GM18505 (cell line): Measurements from ENCODE around the gene NDUFB5.

Experiments used
- ATAC-seq: cut with Tn5 transposase; IDR thresholded peaks from one replicate; pipeline ENCODE4 v1.9.1; 2021; ENCODE audit not compliant: unreplicated experiment
- POLR2A ChIP-seq: IDR thresholded peaks from 4 replicates; pipeline ENCODE4 v1.6.1; 2011; ENCODE audit warnings: borderline replicate concordance; ENCODE audit not compliant: insufficient read depth, insufficient read length; ENCODE audit errors: extremely low read depth

Gene NDUFB5

DNA sequence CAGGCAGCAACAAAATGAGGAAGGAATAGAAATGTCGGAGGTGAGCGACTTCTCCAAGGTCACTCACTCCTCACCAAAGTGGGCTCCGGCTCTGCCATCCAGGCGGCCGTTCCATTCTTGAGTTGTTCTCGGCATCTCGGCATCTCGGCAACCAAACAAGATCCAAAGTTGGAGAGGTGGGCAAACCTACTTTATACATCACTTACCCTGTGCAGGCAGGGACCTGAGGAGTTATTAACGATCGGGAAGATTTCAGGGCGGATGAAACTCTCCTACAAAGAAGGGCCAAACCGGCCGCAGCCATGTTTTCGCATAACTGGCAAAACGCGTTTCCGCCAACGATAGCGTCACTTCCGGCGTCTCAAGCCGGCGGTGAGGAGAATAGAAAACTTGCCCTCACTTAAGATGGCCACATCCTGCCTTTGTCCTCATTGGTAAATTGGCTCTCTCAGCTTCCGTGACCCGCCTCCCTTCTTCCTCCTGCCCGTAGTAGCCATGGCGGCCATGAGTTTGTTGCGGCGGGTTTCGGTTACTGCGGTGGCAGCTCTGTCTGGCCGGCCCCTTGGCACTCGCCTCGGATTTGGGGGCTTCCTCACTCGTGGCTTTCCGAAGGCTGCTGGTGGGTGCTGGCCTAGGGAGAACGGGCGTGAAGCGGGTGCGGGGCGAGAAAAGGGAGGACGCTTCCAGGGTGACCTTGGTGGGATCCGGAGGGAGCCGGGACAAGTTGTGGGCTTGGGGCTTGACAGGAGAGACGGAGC is at the start of gene NDUFB5, which contains the start of gene MRPL47:
Gene NDUFB5 (plus strand): TSS at position 474 of the 758 bp plus-strand sequence. CDS start 22 bp downstream, at position 496.
Gene MRPL47 (minus strand): TSS at position 318 of the 758 bp plus-strand sequence. CDS start 14 bp downstream, at position 304.
- peak; percentile 94 for ATAC-seq

DNA sequence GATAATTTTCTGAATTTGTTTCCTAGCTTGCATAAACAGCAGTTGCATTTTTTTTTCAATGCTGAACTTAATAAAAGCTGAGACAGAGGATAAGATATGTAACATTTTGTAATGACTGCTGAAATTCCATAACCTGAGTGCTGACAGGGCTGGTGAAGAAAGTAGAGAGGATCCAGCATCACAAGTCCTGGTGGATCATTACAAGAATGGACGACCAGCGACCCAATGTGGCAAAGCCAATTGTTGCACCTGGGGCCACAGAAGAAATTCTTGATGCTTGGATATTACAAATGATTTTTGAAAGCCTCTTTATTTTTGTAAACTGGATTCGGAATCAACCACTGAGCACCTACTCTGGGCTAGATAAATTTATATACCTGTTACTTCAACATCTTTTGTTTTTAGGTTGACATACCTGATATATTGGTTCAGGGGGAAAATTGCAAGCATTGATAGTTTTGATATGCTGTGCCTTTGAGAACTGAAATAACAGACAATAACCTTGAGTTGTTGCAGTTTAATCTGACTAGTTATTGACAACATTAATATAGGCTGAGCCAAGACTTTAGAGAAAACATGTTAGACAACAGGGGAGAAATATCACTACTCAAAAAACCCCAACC is 45.7 kb upstream of the NDUFB5 start:
- no peak for TF ChIP-seq POLR2A
- ATAC-seq: no peak

More for the DNA sequence above, at the start of gene NDUFB5, which contains the start of gene MRPL47:
- peak; percentile 90 for TF ChIP-seq POLR2A

DNA sequence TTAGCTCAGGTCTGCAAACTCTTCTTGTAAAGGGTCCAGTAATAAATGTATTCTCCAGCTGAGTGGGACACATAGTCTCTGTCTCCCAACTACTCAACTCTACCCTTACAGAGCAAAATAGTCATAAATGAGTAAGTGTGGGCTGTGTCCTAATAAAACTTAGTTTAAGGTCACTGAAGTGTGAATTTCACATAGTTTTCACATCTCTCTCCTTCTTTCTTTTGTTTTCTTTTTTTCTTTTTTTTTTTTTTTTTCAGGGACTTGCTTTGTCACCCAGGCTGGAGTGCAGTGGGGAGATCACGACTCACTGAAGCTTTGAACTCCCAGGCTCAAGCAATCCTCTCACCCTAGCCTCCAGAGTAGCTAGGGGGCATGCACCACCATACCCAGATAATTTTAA is 43.8 kb upstream of the NDUFB5 start:
- no peak for ATAC-seq
- no peak for TF ChIP-seq POLR2A

DNA sequence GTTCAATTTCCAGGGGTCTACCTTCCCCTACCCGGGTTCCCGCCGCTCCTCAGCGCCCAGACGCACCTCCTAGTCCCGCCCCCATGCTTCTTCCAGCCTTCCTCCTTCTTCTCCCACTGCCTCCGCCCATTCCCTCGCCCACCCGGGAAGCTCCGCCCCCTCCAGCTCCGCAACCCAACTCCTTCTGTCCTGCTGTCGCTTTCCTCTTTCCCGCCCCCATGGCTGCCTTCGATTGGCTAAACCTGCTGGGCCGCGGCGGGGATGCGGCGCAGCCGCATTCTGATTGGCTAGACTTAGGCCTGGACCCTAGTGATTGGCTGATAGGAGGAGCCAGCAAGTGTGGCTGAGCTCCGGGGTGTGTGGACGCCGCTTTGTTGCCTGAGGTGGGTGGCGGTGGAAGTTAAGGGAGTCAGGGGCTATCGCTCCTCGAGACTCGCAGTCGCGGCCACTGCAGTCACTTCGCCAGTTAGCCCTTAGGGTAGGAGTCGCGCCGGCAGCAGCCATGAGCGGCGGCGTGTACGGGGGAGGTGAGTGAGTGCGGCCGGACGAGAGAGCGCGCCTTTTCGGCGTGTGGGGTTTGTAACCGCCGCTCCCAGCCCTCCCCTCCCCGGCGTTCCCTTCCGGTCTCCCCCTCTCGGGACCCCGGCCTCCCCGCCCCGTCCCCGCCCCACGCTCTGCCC is 41.9 kb upstream of the NDUFB5 start, which contains the start of gene ACTL6A:
Gene ACTL6A (plus strand): TSS at position 336 of the 680 bp plus-strand sequence. CDS start 167 bp downstream, at position 503.
- ATAC-seq: peak; percentile 95
- TF ChIP-seq POLR2A: peak; percentile 82

DNA sequence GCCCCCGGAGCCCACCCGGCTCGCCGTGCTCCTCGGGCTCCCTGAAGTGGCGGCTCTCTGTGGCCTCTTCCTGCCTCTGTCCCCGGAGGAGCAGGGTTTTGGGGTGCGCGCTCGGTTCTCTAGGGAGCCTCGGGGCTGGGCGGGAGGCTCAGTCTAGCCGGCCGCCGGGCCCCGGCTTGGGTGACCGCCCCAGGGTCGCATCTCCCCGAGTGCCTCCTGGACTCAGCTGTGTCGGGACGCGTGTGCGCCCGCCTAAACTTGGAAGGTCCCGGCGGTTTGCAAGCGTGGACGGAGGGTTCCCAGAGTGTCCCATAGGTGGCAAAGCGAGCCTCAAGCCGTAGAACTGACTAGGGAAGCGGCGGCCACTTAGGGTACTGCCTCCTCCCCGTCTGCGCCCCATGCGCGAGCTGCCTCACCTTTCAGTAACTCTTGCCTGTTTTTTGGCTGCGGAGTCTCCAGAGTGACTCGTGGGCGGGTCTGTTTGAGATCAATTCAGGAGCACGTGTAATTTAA is 41.3 kb upstream of the NDUFB5 start:
- TF ChIP-seq POLR2A: peak; percentile 10

DNA sequence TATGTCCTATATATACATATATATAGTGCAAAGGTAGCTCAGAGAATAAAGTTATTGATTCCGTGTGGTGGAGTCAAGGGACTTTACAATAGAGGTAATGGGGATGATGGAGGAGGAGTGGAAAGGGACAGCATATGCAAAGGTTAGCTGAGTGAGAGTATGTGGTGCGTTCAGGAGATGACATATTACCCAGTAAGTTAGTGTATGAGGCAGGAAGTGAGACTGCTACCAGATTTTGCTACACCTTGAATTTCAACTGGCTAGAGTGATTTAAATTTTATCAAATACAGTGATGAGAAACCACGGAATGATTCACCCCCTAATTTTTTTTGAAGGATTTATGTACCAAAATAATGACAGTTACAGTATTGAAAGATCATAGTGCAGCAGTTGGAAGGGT is 39.1 kb upstream of the NDUFB5 start:
- no peak for ATAC-seq
- TF ChIP-seq POLR2A: no peak

More for the DNA sequence above, 41.3 kb upstream of the NDUFB5 start:
- ATAC-seq: peak; percentile 49

DNA sequence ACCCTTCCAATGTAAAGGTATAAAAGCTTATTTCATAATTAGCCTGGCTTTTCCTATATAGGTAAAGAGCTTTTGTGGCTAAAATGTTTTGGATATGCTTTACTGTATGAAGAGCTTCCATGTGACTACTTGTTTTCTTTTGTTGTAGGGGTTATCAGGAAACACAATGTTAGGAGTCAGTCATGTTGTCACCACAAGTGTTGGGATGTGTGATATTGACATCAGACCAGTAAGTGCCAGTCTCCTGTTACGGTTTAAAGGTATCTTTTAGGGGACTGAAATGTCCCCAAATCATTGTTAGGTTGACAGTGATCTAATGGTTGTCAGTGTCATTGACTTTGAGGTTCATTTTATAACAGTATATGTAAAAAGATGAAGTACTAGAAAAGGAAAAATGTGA is 23.6 kb upstream of the NDUFB5 start:
- ATAC-seq: no peak
- no peak for TF ChIP-seq POLR2A

DNA sequence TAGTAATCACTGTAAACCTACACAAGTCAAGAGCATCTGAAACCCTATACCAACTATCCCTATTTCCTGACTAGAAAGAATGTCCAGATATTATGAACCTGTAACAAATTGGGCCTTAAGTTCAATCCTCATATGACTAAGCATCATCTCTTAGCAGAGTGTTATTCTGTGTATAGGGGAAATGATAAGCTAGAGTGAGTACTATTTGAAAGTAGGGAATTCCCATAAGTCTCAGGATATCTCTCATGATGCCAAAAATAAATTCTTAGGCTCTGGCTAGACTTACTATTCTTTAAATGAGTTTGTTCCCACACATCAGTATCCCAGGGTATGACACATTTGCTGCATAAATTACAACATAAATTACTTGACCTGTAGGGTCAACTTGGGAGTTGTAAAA is 15.5 kb upstream of the NDUFB5 start:
- no peak for TF ChIP-seq POLR2A
- no peak for ATAC-seq

DNA sequence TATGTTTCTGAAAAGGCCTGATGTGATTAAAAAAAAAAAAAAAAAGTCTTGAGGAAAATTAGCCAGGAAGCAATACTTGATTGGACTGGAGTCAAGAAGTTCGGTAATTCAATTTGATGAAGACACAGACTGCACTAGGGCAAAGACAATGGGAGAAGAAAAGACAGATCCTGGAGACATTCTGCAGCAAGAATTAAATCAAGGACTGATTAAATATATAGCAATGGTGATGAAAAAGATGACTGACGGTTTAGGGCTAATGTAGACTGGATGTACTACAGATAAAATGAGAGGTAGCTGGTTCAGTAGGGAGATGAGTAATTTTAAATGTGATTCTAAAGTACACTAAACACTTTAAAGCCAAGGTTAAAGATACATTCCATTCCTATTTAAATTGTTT is 13.9 kb upstream of the NDUFB5 start:
- no peak for TF ChIP-seq POLR2A
- ATAC-seq: no peak

DNA sequence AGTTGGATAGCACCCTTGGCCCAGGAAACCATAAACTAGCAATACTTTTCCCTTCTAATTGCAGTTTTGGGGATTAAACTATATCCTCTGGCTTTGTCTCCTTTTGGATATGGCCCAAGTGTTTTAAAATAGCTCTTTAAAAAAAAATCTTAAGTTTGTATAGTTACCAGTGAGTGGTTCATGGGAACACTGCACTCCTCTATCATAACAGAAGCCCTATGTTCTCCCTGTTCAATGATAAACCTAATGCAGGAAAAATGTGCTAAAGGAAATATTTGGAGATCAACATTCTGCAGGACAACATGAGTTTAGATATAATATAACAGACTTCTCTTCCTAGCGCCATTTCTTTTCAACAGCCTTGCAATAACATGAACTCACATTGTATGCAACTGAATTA is 13.3 kb upstream of the NDUFB5 start:
- TF ChIP-seq POLR2A: no peak
- ATAC-seq: no peak

DNA sequence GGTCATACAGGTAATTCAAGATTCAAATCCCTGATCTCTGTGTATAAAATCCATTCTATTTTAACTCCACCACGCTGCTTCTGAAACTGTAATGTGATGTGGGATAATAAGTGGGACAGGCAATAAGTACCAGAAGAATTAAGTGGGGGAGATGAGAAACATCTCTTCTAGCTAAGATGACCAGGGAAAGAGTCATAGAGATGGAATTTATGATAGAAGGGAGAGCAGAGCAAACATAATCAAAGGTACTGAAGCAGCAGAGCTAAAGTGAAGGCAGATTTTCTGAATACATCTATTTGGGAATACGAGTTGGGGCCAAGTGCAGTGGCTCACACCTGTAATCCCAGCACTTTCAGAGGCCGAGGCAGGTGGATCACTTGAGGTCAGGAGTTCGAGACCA is 5.1 kb upstream of the NDUFB5 start:
- no peak for ATAC-seq
- no peak for TF ChIP-seq POLR2A

DNA sequence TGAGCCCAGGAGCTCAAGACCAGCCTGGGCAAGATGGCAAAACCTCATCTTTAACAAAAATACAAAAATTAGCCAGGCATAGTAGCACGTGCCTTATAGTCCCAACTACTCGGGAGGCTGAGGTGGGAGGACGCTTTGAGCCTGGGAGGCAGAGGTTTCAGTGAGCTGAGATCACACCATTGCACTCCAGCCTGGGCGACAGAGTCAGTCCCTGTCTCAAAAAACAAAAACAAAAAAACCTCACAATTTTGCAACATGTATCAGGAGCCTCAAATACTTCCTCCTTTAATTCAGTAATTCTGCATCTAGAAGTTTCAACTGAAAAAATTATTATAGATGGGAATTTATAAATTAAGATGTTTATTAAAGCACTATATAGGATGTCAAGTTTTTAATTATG is 1.3 kb upstream of the NDUFB5 start:
- TF ChIP-seq POLR2A: no peak
- no peak for ATAC-seq

DNA sequence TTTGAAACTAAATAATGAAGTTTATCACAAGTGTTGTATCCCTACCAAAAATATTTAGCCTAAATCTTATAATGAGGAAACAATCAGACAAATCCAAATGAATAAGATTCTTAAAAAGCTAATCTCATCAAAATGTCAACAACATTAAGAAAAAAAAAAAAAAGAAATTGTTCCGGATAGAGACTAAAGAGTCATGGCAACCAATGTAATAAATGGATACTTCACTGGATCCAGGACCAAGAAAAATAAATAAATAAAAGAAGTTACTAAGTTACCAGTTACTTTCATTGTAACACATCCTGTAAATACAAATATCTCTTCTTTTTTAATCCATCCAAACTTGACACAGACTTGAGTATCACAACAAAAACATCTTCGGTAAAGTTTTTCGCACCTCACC is 763 bp upstream of the NDUFB5 start:
- ATAC-seq: no peak
- no peak for TF ChIP-seq POLR2A
